Inferior parietal cortex (tissue), 1 donor: ENCODE measurements around the gene PPP1R15B.

Experiments used
- DNase-seq: peaks from one replicate; pipeline ENCODE4 v3.0.0-alpha.2; 2016; ENCODE audit errors: extremely low spot score

The PPP1R15B gene

GRCh38 chr1:204420039-204421004, 8.7 kb upstream of the PPP1R15B start:
- DNase-seq, result no peak

- no peak for DNase-seq
These were observed 7.4 kb upstream of the PPP1R15B start for GRCh38 chr1:204419064-204419403.

- DNase-seq, result no peak
These were observed 6.8 kb upstream of the PPP1R15B start for GRCh38 chr1:204418174-204419063.

GRCh38 chr1:204417074-204417997, 5.7 kb upstream of the PPP1R15B start:
- DNase-seq, result no peak

- no peak for DNase-seq
These were observed 5.0 kb upstream of the PPP1R15B start for GRCh38 chr1:204416589-204417073.

- no peak for DNase-seq
These were observed 3.7 kb upstream of the PPP1R15B start for GRCh38 chr1:204415351-204415750.

GRCh38 chr1:204414016-204414415, 2.4 kb upstream of the PPP1R15B start:
- no peak for DNase-seq

GRCh38 chr1:204413170-204413535, 1.5 kb upstream of the PPP1R15B start:
- DNase-seq, result no peak

GRCh38 chr1:204410688-204411450, 748 bp downstream of the PPP1R15B start:
- no peak for DNase-seq

GRCh38 chr1:204409836-204410687, 1.6 kb downstream of the PPP1R15B start:
- DNase-seq, result no peak

- DNase-seq, result no peak
These were observed 2.5 kb downstream of the PPP1R15B start for GRCh38 chr1:204409123-204409522.

GRCh38 chr1:204408602-204409001, 3.0 kb downstream of the PPP1R15B start:
- DNase-seq, result no peak

GRCh38 chr1:204408074-204408507, 3.5 kb downstream of the PPP1R15B start:
- DNase-seq, result no peak

- DNase-seq, result no peak
These were observed 4.2 kb downstream of the PPP1R15B start for GRCh38 chr1:204407295-204407971.

- no peak for DNase-seq
These were observed 5.0 kb downstream of the PPP1R15B start for GRCh38 chr1:204406621-204407020.

GRCh38 chr1:204405988-204406387, 5.6 kb downstream of the PPP1R15B start:
- no peak for DNase-seq

- DNase-seq, result no peak
These were observed 7.0 kb downstream of the PPP1R15B start for GRCh38 chr1:204404629-204405028.

- no peak for DNase-seq
These were observed 9.2 kb downstream of the PPP1R15B start for GRCh38 chr1:204402391-204402790.

GRCh38 chr1:204401730-204402129, 9.9 kb downstream of the PPP1R15B start:
- no peak for DNase-seq
